ENCODE measurements around the gene ALLC. TPM values are rescaled to one million over a fixed set of nuclear protein-coding genes. Genes with fewer than 3 reads are reported as not detected.

ALLC gene
- total RNA-seq, 1 donor from 2014 or later: 0.13 TPM

DNA sequence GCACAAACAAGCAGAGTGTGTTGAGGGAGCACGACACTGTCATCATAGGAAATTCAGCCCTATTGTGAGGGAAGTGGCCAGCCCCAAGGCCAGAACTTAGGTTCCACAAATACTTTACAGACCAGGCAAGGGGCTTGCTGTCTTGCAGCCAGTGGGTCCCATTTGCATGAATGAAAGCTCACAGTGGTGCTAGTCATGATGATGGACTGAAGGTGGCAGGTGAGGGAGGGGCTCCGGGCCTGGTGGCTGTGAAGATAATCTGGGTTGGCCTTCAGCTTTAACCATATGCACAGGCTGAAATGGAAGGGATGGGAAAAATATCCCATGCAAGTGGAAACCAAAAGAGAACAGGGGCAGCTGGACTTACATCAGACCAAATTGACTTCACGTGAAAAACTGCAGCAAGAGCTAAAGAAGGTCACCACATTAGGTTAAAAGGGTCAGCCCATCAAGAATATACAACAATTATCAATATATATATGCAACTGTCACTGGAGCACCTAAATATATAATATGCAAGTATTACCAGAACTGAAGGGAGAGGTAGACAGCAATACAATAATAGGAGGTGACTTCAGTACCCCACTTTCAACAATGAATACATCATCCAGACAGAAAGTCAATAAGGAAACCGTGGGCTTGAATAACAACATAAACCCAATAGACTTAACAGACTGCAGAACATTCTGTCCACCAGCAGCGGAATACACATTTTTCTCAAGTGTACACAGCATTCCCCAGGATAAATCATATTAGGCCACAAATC, 84.9 kb downstream of the ALLC start:
- H3K4me3 ChIP-seq (ENCODE audit: low read depth, low read length): no peak overlapping the region
- no peak for TF ChIP-seq CTCF (IDR thresholded peaks at IDR 0.05; ENCODE audit: insufficient read depth, low read length, poor library complexity, severe bottlenecking)
- no peaks in the 10 kb centered on the region for H3K36me3 ChIP-seq (ENCODE audit: control insufficient read depth, insufficient read depth, low read length)
- no peak for DNase-seq (ENCODE audit: low read depth)
- no peaks in the 10 kb centered on the region for H3K27me3 ChIP-seq (ENCODE audit: control insufficient read depth, insufficient read depth, low read length)

DNA sequence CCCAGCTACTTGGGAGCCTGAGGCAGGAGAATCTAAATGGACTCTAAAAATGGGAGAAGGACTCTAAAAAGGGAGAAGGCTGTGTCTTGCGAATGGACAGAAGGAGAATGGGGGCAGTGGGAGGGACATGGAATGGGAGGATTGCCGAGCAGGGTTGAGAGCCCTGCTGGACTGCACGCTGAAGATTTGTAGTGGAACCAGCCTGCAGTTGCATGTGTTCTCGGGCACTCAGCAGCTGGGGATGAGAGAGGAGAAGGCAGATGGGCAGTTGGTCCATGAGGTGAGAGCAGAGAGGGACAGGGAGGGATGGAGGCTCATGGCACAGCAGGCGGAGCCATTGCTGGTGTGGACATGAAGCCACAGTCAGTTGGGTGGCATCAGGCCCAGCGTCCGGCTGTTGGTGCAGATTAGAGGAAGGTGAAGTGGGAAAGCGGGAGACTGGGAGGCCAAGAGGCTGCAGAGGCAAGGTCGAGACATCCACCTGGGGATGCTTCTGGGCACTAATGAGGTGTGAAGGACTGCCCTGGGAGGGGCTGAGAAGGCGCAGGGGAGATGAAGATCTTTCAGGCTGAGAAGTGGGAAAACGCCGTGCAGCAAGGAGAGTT, 86.1 kb downstream of the ALLC start:
- DNase-seq (ENCODE audit: low read depth): no peak
- no peak overlapping the region for H3K4me3 ChIP-seq (ENCODE audit: low read depth, low read length)
- H3K36me3 ChIP-seq (ENCODE audit: control insufficient read depth, insufficient read depth, low read length): no peaks in the 10 kb centered on the region
- no peak for TF ChIP-seq CTCF (IDR thresholded peaks at IDR 0.05; ENCODE audit: insufficient read depth, low read length, poor library complexity, severe bottlenecking)
- no peaks in the 10 kb centered on the region for H3K27me3 ChIP-seq (ENCODE audit: control insufficient read depth, insufficient read depth, low read length)

DNA sequence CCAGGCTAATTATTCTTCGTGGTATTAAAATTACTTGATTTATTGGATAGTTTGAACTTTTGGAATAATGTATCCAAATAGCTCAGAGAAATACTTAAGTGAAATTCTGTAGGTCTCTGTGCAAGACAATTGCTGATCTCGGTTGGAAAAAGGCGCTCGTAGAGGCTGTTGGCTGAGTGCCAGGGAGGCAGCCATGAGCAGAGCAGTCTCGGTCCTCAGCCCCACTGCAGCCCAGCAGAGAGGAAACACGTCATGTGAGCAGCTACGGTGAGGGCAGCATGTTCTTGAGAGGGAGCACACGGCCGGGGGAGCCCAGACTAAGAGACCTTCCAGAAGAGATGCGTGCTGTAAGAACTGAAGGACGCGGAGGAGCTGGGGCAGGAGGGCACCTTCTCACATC, 87.9 kb downstream of the ALLC start:
- no peaks in the 10 kb centered on the region for H3K27me3 ChIP-seq (ENCODE audit: control insufficient read depth, insufficient read depth, low read length)
- no peak for DNase-seq (ENCODE audit: low read depth)
- no peaks in the 10 kb centered on the region for H3K36me3 ChIP-seq (ENCODE audit: control insufficient read depth, insufficient read depth, low read length)
- no peak for TF ChIP-seq CTCF (IDR thresholded peaks at IDR 0.05; ENCODE audit: insufficient read depth, low read length, poor library complexity, severe bottlenecking)
- H3K4me3 ChIP-seq (ENCODE audit: low read depth, low read length): no peak overlapping the region

DNA sequence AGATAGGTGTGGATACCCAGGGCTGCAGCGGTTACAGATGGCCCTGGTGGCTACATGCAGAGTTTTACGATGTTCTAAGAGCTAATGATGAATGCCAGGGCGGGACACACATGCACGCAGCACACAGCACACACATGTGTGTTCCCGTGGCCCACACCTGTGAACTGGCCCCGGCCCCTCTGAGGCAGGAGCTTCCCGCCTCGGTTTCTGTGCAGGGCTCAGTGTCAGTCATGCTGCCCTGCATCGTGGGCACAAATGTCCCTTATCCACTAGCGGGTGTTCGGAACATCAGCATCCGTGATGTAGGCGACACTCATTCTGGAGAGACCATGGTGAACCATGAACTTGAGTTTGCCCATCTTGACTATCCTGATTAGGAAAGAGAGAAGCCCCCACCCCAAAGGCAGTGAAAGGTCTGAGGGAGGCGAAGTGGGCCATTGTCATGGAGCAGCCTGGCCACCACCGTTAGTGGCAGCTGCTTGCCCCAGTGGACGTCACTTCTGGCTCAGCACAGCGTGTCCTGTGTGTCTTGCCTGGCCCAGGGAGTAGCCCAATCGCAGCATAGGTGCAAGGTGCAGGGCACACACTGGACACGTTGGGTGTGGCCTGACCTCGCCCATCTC, 89.1 kb downstream of the ALLC start:
- Histone ChIP-seq H3K27me3 (ENCODE audit: control insufficient read depth, insufficient read depth, low read length) (no peaks in the 10 kb centered on the region), H3K4me3 (ENCODE audit: low read depth, low read length) (no peak overlapping the region), H3K36me3 (ENCODE audit: control insufficient read depth, insufficient read depth, low read length) (no peaks in the 10 kb centered on the region)
- no peak for TF ChIP-seq CTCF (IDR thresholded peaks at IDR 0.05; ENCODE audit: insufficient read depth, low read length, poor library complexity, severe bottlenecking)
- no peak for DNase-seq (ENCODE audit: low read depth)

DNA sequence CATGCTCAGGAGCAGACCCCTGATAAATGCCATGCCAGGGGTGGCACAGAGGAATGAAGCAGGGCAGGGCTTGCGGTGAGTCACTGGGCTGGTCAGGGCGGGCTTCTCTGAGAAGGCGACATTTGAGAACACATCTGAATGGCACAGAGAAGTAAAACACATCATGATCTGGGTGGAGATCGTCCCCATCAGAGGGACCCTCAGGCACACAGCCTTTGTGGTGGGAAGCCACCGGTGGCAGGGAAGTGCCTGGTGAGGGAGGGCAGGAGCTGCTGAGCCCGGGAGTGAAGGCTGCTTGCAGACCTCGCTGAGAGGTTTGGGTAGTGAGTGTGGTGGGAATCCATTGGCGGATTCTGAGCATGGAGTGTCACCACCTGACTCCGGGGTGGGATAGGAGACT, 89.8 kb downstream of the ALLC start:
- no peak for TF ChIP-seq CTCF (IDR thresholded peaks at IDR 0.05; ENCODE audit: insufficient read depth, low read length, poor library complexity, severe bottlenecking)
- Histone ChIP-seq H3K4me3 (ENCODE audit: low read depth, low read length) (no peak overlapping the region), H3K27me3 (ENCODE audit: control insufficient read depth, insufficient read depth, low read length) (no peaks in the 10 kb centered on the region), H3K36me3 (ENCODE audit: control insufficient read depth, insufficient read depth, low read length) (no peaks in the 10 kb centered on the region)
- DNase-seq (ENCODE audit: low read depth): no peak

All from kidney epithelial cell (primary cell).